IMR-90 (cell line): ENCODE data around the gene FOCAD. TPM values are rescaled to one million over a fixed set of nuclear protein-coding genes. Genes with fewer than 3 reads are reported as not detected.

Source experiments
- ATAC-seq: fragments of 200-7000 bp; cut with Tn5 transposase; 2 replicates; pipeline ENCODE4 v1.9.1; 2020; ENCODE audit warnings: low read depth, mild to moderate bottlenecking, moderate library complexity
- BruUV-seq: library from RNA; stranded (reverse); fragments of 400-500 nt; replicated peaks from 2 replicates; lab custom pipeline; 2021; lab: Mats Ljungman, UMichigan
- CTCF ChIA-PET: fragments of 300-600 bp; formaldehyde crosslinking; extraction: SDS; loops from one replicate; lab custom pipeline; 2021; ENCODE audit warnings: antibody characterized with exemption; lab: Yijun Ruan, JAX
- POLR2A ChIA-PET: fragments of 300-600 bp; sonication (Branson Sonifier 250); formaldehyde crosslinking; loops from one replicate; lab custom pipeline; 2022; ENCODE audit warnings: antibody characterized with exemption; ENCODE audit not compliant: unreplicated experiment; lab: Charles Lee
- DNase-seq: peaks from one replicate; pipeline ENCODE4 v3.0.0; 2013
- H2AFZ ChIP-seq: replicated peaks from 2 replicates; pipeline ENCODE3; 2013; ENCODE audit warnings: low read length, mild to moderate bottlenecking; ENCODE audit not compliant: poor library complexity
- H2AK5ac ChIP-seq: 2 replicates; pipeline ENCODE4 v1.6.1; 2013; ENCODE audit warnings: low read depth, low read length, inconsistent platforms
- H2AK9ac ChIP-seq: replicated peaks from 2 replicates; pipeline ENCODE3; 2013; ENCODE audit warnings: mild to moderate bottlenecking, low read depth, low read length, moderate library complexity; ENCODE audit not compliant: poor library complexity
- H2BK120ac ChIP-seq: 2 replicates; pipeline ENCODE4 v1.6.1; 2013; ENCODE audit warnings: low read depth, low read length, inconsistent platforms
- H2BK15ac ChIP-seq: 3 replicates; pipeline ENCODE4 v1.6.1; 2013; ENCODE audit warnings: low read depth, low read length, inconsistent platforms
- H2BK20ac ChIP-seq: 2 replicates; pipeline ENCODE4 v1.6.1; 2013; ENCODE audit warnings: low read depth, mild to moderate bottlenecking, inconsistent platforms, low read length, moderate library complexity
- H2BK5ac ChIP-seq: 2 replicates; pipeline ENCODE4 v1.6.1; 2013; ENCODE audit warnings: mild to moderate bottlenecking, low read depth, low read length, inconsistent platforms; ENCODE audit not compliant: poor library complexity, severe bottlenecking
- H3K14ac ChIP-seq: replicated peaks from 2 replicates; pipeline ENCODE4 v1.6.1; 2013; ENCODE audit warnings: low read depth, low read length, inconsistent platforms
- H3K18ac ChIP-seq: 2 replicates; pipeline ENCODE4 v1.6.1; 2013; ENCODE audit warnings: low read depth, low read length, control low read depth
- H3K23ac ChIP-seq: 2 replicates; pipeline ENCODE4 v1.6.1; 2013; ENCODE audit warnings: low read depth, low read length, inconsistent platforms
- H3K27ac ChIP-seq: 2 replicates; pipeline ENCODE4 v1.5.1; 2013; ENCODE audit warnings: mild to moderate bottlenecking, control low read depth, low read length; ENCODE audit not compliant: insufficient read depth
- H3K27me3 ChIP-seq: 2 replicates; pipeline ENCODE4 v1.6.1; 2013; ENCODE audit warnings: low read length; ENCODE audit not compliant: control insufficient read depth, insufficient read depth
- H3K36me3 ChIP-seq: 2 replicates; pipeline ENCODE4 v1.6.1; 2013; ENCODE audit warnings: low read length, mixed read lengths; ENCODE audit not compliant: control insufficient read depth, insufficient read depth
- H3K4ac ChIP-seq: 2 replicates; pipeline ENCODE4 v1.6.1; 2013; ENCODE audit warnings: low read depth, low read length, inconsistent platforms
- H3K4me1 ChIP-seq: 2 replicates; pipeline ENCODE4 v1.6.1; 2013; ENCODE audit warnings: low read length, mixed read lengths; ENCODE audit not compliant: control insufficient read depth, insufficient read depth
- H3K4me2 ChIP-seq: 2 replicates; pipeline ENCODE4 v1.6.1; 2013; ENCODE audit warnings: low read depth, mild to moderate bottlenecking, control low read depth, low read length, moderate library complexity
- H3K4me3 ChIP-seq: 2 replicates; pipeline ENCODE4 v1.5.1; 2013; ENCODE audit warnings: low read depth, mild to moderate bottlenecking, control low read depth, low read length, moderate library complexity; ENCODE audit not compliant: insufficient read depth
- H3K56ac ChIP-seq: 2 replicates; pipeline ENCODE4 v1.6.1; 2013; ENCODE audit warnings: low read length, inconsistent platforms; ENCODE audit not compliant: insufficient read depth; ENCODE audit errors: extremely low read depth
- H3K79me1 ChIP-seq, 2 experiments: 2 replicates each; pipeline ENCODE4 v1.6.1; 2013; ENCODE audit warnings: low read length in 2 of 2, inconsistent platforms in 1 of 2, low read depth in 1 of 2
- H3K9ac ChIP-seq: 2 replicates; pipeline ENCODE4 v1.6.1; 2013; ENCODE audit warnings: low read depth, low read length, control low read depth
- H3K9me1 ChIP-seq: 2 replicates; pipeline ENCODE4 v1.6.1; 2013; ENCODE audit warnings: low read length, inconsistent platforms; ENCODE audit not compliant: insufficient read depth
- H3K9me3 ChIP-seq: 2 replicates; pipeline ENCODE4 v1.6.1; 2013; ENCODE audit warnings: low read length; ENCODE audit not compliant: control insufficient read depth, insufficient read depth
- H4K20me1 ChIP-seq: 2 replicates; pipeline ENCODE4 v1.6.1; 2013; ENCODE audit warnings: low read length, inconsistent platforms; ENCODE audit not compliant: insufficient read depth
- H4K5ac ChIP-seq: 2 replicates; pipeline ENCODE4 v1.6.1; 2013; ENCODE audit warnings: mild to moderate bottlenecking, low read depth, low read length, control low read depth
- H4K8ac ChIP-seq, 2 experiments: 2 replicates each; pipeline ENCODE4 v1.6.1; 2013; ENCODE audit warnings: low read depth in 2 of 2, low read length in 2 of 2, control low read depth in 1 of 2, inconsistent platforms in 1 of 2
- H4K91ac ChIP-seq: 2 replicates; pipeline ENCODE4 v1.6.1; 2013; ENCODE audit warnings: low read depth, low read length, inconsistent platforms; ENCODE audit not compliant: insufficient read depth
- RFX5 ChIP-seq: IDR thresholded peaks from 2 replicates; pipeline ENCODE4 v1.8.0; 2012; ENCODE audit warnings: low read depth, mild to moderate bottlenecking, low read length, moderate library complexity
- SMC3 ChIP-seq: fragments of 150-350 bp; IDR thresholded peaks from 2 replicates; pipeline ENCODE4 v1.6.1; 2016; ENCODE audit warnings: low read depth, mild to moderate bottlenecking, antibody characterized with exemption, low read length, moderate library complexity
- dilution Hi-C: fragments of 300-500 bp; cut with HindIII; formaldehyde crosslinking; loops from one replicate; pipeline ENCODE4 v1.14.3; 2018; ENCODE audit warnings: low sequenced_read_pairs; ENCODE audit not compliant: unreplicated experiment
- in situ Hi-C: fragments of 300-500 bp; cut with MboI; formaldehyde crosslinking; loops from 3 replicates; pipeline ENCODE4 v1.14.3; 2019; ENCODE audit warnings: low sequenced_read_pairs, inconsistent platforms, mixed read lengths
- intact Hi-C: fragments of 100-400 bp; cut with micrococcal nuclease; formaldehyde crosslinking; loops from 2 replicates; pipeline ENCODE4 v1.10.0; 2022
- polyA plus RNA-seq, 3 experiments: library from polyadenylated mRNA; depleted of rRNA; stranded (reverse); fragments of >200 nt; gene quantifications; 2 replicates each; pipeline ENCODE4 v1.2.3, GENCODE V29; 2012; ENCODE audit warnings: low replicate concordance in 1 of 3
- total RNA-seq: library from RNA; depleted of rRNA; stranded (reverse); fragments of >200 nt; gene quantifications from 2 replicates; pipeline ENCODE4 v1.2.3, GENCODE V29; 2012

FOCAD gene
- total and polyA plus RNA-seq, 2 of the 4 experiments (the other 2 are of a cell fraction) = 28.8 to 91.2 TPM

GRCh38 chr9:20698782-20699181, 14.7 kb downstream of the FOCAD start:
- Histone ChIP-seq H2BK5ac (no peak overlapping the region), H4K91ac (no peak overlapping the region), H2BK15ac (no peak overlapping the region), H4K20me1 (peaks cover 3% of the 10 kb centered on the region; the same call in 1 of the 2 replicates), H3K79me1 (peaks cover 28 to 41% of the 10 kb centered on the region in 2 experiments), H3K23ac (no peak overlapping the region), H3K14ac (no peak overlapping the region), H3K18ac (no peak overlapping the region), H2AK9ac (no peak overlapping the region), H3K27ac (no peak overlapping the region), H4K5ac (no peak overlapping the region), H2BK120ac (no peak overlapping the region), H3K36me3 (no peaks in the 10 kb centered on the region), H2AK5ac (no peak overlapping the region), H3K4ac (no peak overlapping the region), H3K4me1 (peaks cover 3% of the 10 kb centered on the region; the same call in 1 of the 2 replicates), H2AFZ (no peak overlapping the region), H3K27me3 (no peaks in the 10 kb centered on the region), H3K9ac (no peak overlapping the region), H2BK20ac (no peak overlapping the region), H3K9me1 (peaks cover 9% of the 10 kb centered on the region; the same call in 1 of the 2 replicates), H3K4me2 (no peak overlapping the region), H3K9me3 (no peaks in the 10 kb centered on the region), H3K56ac (no peak overlapping the region), H3K4me3 (no peak overlapping the region), H4K8ac (no peak overlapping the region)
- dilution Hi-C loops = no loop called here
- ATAC-seq (no peak), DNase-seq (no peak)
- in situ Hi-C loops = no loop called here
- intact Hi-C loops = no loop called here
- no TSS peak for BruUV-seq
- TF ChIP-seq RFX5 (no peak), SMC3 (no peak)
- POLR2A ChIA-PET = no interaction called here
- CTCF ChIA-PET = no interaction called here
